ENCODE data around the gene AREG.

Gene AREG

DNA sequence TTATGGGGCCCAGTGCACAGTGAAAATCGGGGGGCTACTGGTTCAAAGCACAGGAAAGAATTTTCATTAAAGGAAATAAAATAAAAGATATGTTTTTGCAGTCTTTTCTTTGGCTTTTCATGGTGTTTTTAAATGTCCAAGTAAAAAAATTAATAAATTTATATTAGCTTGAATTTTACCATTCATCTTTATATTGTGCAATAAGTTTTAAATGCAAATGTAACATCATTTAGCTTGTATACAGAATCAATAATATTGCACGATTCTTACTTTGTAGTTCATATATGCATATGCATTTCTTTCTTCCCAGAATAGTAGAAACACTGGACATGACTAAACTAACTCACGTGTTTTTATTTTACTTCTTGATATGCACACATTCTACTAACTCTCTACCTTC is 31.0 kb downstream of the AREG start:
- CTCF ChIA-PET: no interaction called here
- no peak for DNase-seq (ENCODE audit: extremely low spot score)
- POLR2A ChIA-PET: no interaction called here
- TF ChIP-seq BHLHE40 (IDR thresholded peaks at IDR 0.05; ENCODE audit: borderline replicate concordance): no peak
- no peak for TF ChIP-seq HDGF (IDR thresholded peaks at IDR 0.05; ENCODE audit: borderline replicate concordance)
- no peak for TF ChIP-seq ELF4 (IDR thresholded peaks at IDR 0.05)
- TF ChIP-seq LEF1 (IDR thresholded peaks at IDR 0.05; ENCODE audit: borderline replicate concordance): no peak
- no peak for TF ChIP-seq NFRKB (IDR thresholded peaks at IDR 0.05)
- TF ChIP-seq CTBP1 (IDR thresholded peaks at IDR 0.05; ENCODE audit: borderline replicate concordance): no peak
- no peak for TF ChIP-seq FOXA1 (IDR thresholded peaks at IDR 0.05)
- TF ChIP-seq L3MBTL2 (conservative IDR thresholded peaks at IDR 0.05): no peak
- no peak for TF ChIP-seq SUZ12 (IDR thresholded peaks at IDR 0.05)
- TF ChIP-seq FOXM1 (IDR thresholded peaks at IDR 0.05; ENCODE audit: borderline replicate concordance): no peak

DNA sequence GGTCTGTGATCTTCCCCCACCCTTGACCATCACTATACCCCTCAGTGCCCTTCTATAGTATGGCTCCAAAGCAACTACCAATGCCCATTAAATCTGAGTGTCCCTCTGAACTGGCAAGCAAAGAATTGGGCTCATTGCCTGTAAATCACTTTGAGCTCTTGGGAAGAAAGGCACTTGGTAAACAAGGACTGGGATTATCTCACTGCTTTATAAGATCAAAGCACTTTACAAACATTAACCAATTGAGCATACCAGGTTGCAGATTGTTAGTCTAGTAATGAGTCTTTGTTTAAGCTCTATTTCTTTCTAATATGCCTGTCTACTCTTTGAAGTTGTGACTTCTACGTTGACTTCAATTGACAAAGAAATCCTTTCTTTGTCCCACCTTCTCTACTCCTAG is 34.1 kb downstream of the AREG start:
- CTCF ChIA-PET: no interaction called here
- POLR2A ChIA-PET: no interaction called here
- TF ChIP-seq SP1 (IDR thresholded peaks at IDR 0.05) (no peak), CTBP1 (IDR thresholded peaks at IDR 0.05; ENCODE audit: borderline replicate concordance) (no peak), FOXK2 (IDR thresholded peaks at IDR 0.05) (no peak), NFRKB (IDR thresholded peaks at IDR 0.05) (no peak), FOXM1 (IDR thresholded peaks at IDR 0.05; ENCODE audit: borderline replicate concordance) (no peak), TARDBP (IDR thresholded peaks at IDR 0.05) (no peak), HDGF (IDR thresholded peaks at IDR 0.05; ENCODE audit: borderline replicate concordance) (no peak), L3MBTL2 (conservative IDR thresholded peaks at IDR 0.05) (no peak), ZNF384 (IDR thresholded peaks at IDR 0.05) (no peak), BHLHE40 (IDR thresholded peaks at IDR 0.05; ENCODE audit: borderline replicate concordance) (no peak), ELF4 (IDR thresholded peaks at IDR 0.05) (no peak), SUZ12 (IDR thresholded peaks at IDR 0.05) (no peak)
- TF ChIP-seq, protein P1, sequence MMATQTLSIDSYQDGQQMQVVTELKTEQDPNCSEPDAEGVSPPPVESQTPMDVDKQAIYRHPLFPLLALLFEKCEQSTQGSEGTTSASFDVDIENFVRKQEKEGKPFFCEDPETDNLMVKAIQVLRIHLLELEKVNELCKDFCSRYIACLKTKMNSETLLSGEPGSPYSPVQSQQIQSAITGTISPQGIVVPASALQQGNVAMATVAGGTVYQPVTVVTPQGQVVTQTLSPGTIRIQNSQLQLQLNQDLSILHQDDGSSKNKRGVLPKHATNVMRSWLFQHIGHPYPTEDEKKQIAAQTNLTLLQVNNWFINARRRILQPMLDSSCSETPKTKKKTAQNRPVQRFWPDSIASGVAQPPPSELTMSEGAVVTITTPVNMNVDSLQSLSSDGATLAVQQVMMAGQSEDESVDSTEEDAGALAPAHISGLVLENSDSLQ (IDR thresholded peaks at IDR 0.05): no peak
- no peak for DNase-seq (ENCODE audit: extremely low spot score)

DNA sequence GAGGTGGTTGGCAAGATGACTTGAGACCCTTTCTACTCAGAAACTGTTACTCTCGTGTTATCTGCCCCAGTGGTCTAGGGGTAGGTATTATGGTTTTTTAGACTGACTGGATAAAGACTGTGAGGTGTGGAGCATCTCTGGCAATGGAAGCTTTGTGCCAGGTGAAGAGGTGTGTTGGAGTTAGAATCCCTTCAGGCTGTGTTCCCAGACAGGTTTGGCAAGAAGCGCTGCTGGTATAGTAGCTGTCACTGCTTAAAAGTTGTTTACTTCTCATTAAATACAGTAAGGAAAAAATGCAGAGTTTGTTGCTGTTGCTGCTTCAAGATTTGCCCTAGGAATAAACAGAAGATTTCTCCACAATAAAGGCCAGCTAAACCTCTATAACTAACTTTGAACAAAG is 35.3 kb downstream of the AREG start:
- TF ChIP-seq BHLHE40 (IDR thresholded peaks at IDR 0.05; ENCODE audit: borderline replicate concordance) (no peak), HDGF (IDR thresholded peaks at IDR 0.05; ENCODE audit: borderline replicate concordance) (no peak), NFRKB (IDR thresholded peaks at IDR 0.05) (no peak), ARNT (IDR thresholded peaks at IDR 0.05) (no peak), SP1 (IDR thresholded peaks at IDR 0.05) (no peak), L3MBTL2 (conservative IDR thresholded peaks at IDR 0.05) (no peak), CTBP1 (IDR thresholded peaks at IDR 0.05; ENCODE audit: borderline replicate concordance) (no peak), ZNF384 (IDR thresholded peaks at IDR 0.05) (no peak), LEF1 (IDR thresholded peaks at IDR 0.05; ENCODE audit: borderline replicate concordance) (no peak), SUZ12 (IDR thresholded peaks at IDR 0.05) (no peak), FOXK2 (IDR thresholded peaks at IDR 0.05) (no peak), FOXM1 (IDR thresholded peaks at IDR 0.05; ENCODE audit: borderline replicate concordance) (no peak), FOXA1 (IDR thresholded peaks at IDR 0.05) (no peak), ELF4 (IDR thresholded peaks at IDR 0.05) (no peak), TARDBP (IDR thresholded peaks at IDR 0.05) (no peak)
- TF ChIP-seq, protein P1 (IDR thresholded peaks at IDR 0.05): no peak
- POLR2A ChIA-PET: no interaction called here
- DNase-seq (ENCODE audit: extremely low spot score): no peak
- CTCF ChIA-PET: no interaction called here

DNA sequence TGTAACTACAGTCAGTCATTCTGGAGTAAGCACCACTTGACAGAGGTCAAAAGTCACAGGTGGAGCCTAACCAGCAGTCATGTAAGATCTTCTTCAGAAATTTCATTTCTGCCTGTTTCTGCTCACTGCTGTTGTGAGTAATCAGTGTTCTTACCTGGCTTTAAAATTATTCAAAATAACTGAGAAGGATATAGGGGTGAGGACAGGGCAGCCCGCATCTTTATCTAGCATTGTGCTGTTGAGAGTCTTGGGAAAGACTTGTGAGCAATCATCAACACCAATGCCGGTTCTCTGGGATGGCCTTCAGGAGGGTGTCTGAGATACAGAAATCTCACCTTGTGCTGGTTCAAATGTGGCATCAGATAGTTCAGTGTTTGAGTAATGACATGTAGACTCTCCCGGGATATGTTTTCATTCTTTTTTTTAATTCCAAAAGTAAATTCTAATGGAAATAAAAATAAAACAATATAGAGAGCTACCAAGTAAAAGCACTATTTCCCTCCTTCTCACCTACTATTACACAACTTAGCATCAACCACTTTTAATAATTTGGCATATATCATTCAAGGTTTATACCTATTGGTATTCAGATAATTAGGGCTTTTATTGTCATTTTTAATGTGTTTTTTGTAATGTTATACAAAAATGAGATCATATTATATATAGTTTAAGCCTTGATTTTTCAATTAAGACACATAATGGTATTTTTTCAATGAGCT is 37.1 kb downstream of the AREG start:
- CTCF ChIA-PET: no interaction called here
- no peak for DNase-seq (ENCODE audit: extremely low spot score)
- no peak for TF ChIP-seq ARNT (IDR thresholded peaks at IDR 0.05)
- no peak for TF ChIP-seq SUZ12 (IDR thresholded peaks at IDR 0.05)
- TF ChIP-seq LEF1 (IDR thresholded peaks at IDR 0.05; ENCODE audit: borderline replicate concordance): no peak
- TF ChIP-seq CTBP1 (IDR thresholded peaks at IDR 0.05; ENCODE audit: borderline replicate concordance): no peak
- TF ChIP-seq FOXM1 (IDR thresholded peaks at IDR 0.05; ENCODE audit: borderline replicate concordance): no peak
- TF ChIP-seq L3MBTL2 (conservative IDR thresholded peaks at IDR 0.05): no peak
- no peak for TF ChIP-seq ZNF384 (IDR thresholded peaks at IDR 0.05)
- TF ChIP-seq TARDBP (IDR thresholded peaks at IDR 0.05): no peak
- no peak for TF ChIP-seq ELF4 (IDR thresholded peaks at IDR 0.05)
- no peak for TF ChIP-seq HDGF (IDR thresholded peaks at IDR 0.05; ENCODE audit: borderline replicate concordance)
- no peak for TF ChIP-seq NFRKB (IDR thresholded peaks at IDR 0.05)
- POLR2A ChIA-PET: no interaction called here

DNA sequence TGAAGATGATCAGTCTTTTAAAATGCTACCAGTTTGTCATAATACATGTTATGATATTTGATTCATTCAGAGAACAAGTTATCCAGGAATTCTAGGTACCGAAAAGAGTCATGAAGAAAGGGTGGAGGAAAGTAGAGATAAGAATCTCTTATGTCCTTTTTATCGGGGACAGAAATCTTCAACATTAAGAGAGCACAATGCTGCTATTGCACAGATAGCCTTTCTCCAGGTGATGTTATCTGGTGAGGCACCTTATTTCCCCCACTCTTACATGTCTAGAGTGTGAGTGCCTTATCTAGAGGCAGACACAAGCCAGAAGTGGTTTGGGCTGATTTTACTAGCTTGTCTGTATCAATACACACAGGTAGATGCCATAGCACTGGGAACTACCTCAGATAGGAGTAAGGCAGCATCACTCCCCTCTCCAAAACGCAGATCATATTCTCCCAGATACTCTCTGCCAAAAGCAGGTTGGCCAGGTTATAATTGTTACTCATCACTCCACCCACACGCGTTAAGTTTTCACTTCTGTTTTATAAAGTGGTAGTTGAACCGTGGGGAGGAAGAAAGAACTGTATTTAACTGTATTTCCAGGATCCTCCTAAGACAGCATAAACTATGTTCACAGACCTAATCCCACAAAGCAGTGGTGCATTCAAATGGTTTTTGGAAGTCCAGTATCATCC is 38.4 kb downstream of the AREG start:
- CTCF ChIA-PET: no interaction called here
- POLR2A ChIA-PET: no interaction called here
- no peak for TF ChIP-seq L3MBTL2 (conservative IDR thresholded peaks at IDR 0.05)
- TF ChIP-seq CTBP1 (IDR thresholded peaks at IDR 0.05; ENCODE audit: borderline replicate concordance): no peak
- TF ChIP-seq TARDBP (IDR thresholded peaks at IDR 0.05): no peak
- TF ChIP-seq ELF4 (IDR thresholded peaks at IDR 0.05): no peak
- no peak for TF ChIP-seq FOXA1 (IDR thresholded peaks at IDR 0.05)
- no peak for TF ChIP-seq HDGF (IDR thresholded peaks at IDR 0.05; ENCODE audit: borderline replicate concordance)
- no peak for TF ChIP-seq FOXM1 (IDR thresholded peaks at IDR 0.05; ENCODE audit: borderline replicate concordance)
- TF ChIP-seq FOXK2 (IDR thresholded peaks at IDR 0.05): no peak
- no peak for TF ChIP-seq BHLHE40 (IDR thresholded peaks at IDR 0.05; ENCODE audit: borderline replicate concordance)
- no peak for TF ChIP-seq SUZ12 (IDR thresholded peaks at IDR 0.05)
- no peak for DNase-seq (ENCODE audit: extremely low spot score)

DNA sequence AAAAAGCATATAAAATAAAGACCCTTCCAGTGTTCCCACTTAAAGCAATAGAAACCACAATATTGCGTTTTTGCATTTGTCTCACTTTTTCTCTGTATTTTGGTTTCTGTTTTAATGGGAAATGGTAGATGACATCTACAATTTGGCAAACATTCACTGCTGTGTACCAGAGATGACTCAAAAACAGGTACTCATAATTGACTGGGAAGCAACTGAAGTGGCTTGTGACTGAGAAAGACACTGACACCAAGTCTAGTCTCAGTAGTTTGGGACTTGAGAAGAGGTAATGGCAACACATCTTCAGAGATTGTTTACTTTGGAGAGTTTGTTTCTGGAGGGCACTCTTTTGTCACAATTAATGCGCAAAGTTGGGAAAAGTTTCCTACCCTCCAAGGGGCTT is 42.0 kb downstream of the AREG start:
- DNase-seq (ENCODE audit: extremely low spot score): no peak
- POLR2A ChIA-PET: no interaction called here
- no peak for TF ChIP-seq ARNT (IDR thresholded peaks at IDR 0.05)
- CTCF ChIA-PET: no interaction called here
